ENCODE measurements around the gene DTX4. TPM values are rescaled to one million over a fixed set of nuclear protein-coding genes. Genes with fewer than 3 reads are reported as not detected.

DTX4 gene
- polyA plus RNA-seq, 1 donor = 19.4 TPM

DNA sequence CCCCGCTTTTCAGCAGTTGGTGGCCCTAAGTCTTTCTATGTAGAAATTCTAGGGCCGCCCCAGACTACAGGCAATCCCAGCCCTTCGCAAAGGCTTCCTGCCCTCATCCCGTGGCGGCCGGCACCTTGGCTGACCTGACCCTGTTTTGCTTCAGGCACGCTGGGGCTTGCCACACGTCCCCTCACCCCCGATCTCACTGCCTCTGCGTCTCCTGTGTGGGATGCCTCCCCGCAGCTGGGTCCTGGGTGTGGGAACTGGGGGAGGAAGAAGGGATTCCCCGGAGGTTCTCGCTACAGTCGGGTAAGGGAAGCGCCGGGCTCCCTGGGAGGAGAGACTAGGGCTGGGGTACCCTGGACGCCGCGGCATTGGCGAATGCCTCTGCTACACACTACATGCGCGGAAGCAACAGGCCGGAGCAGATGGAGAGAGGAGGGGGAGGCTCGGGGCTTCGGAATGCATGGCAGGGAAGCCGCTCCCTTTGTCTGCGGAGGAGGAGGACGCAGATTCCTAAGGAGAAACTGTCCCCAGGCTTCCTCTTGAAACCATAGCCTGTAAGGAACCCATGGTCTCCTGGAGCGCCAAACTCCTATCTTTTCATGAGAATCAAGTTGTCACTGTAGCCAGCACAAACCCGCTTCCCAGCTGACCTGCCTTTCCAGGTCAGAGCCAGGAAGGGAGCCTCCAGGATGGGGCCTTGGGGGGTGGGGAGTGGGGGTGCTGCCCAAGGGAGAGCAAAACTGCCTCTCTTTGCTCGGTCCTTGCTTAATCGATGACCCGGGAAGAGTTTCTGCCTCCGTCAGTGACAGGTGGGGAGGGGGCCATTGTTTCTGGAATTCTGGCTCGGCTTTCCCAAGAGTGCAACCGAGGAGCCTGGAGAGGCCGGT, 1.4 kb downstream of the DTX4 start:
- peak; percentile 14 for DNase-seq

DNA sequence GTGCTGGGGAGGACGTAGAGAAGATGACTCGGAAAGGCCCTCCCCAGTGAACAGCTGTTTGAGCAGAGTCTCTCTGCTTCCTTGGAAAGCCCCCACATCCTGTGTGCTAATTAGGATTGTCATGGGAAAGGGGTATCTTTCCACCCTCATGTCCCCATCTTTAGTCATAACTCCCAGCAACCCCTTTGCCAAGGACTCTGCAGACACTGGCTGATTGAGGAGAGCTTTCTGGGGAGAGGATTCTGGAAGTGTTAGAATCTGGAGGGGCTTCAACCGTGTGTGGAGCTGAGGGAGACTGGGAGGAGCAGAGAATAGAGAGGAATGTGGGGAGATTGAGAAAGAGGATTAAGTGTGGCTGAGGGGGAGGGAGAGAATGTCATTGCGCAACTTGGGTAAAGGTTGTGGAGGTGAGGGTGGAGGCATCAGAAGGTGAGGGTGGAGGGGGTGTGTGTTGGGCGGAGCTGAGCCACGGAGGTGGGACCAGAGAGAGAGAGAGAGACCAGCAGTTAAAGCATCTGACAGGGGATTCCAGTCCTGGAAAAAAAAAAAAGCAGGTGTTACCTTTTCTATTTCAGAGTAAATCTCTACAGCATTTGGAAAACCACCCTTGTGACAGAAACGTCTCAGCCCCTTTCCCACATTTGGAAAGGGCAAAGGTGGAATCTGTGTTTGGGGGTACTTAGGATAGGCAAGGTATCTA, 2.2 kb downstream of the DTX4 start:
- DNase-seq = no peak

DNA sequence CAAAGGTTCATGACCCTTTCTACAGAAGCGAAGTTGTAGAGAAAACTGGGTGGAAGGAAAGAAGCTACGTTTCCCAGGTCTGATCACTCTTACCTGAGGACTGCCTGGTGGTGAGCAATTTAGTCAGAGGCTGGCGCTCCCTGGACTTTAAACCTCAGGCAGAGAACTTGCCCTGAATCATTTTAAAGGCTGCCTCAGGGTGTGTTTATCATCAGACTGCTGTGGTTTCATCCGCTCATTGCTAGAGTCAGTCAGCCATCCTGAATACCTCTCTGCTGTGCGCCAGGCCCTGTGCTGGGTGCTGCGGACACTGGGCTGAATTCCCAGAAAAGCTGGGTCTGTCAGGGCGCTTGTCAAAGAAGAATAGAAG, 2.7 kb downstream of the DTX4 start:
- DNase-seq = no peak

DNA sequence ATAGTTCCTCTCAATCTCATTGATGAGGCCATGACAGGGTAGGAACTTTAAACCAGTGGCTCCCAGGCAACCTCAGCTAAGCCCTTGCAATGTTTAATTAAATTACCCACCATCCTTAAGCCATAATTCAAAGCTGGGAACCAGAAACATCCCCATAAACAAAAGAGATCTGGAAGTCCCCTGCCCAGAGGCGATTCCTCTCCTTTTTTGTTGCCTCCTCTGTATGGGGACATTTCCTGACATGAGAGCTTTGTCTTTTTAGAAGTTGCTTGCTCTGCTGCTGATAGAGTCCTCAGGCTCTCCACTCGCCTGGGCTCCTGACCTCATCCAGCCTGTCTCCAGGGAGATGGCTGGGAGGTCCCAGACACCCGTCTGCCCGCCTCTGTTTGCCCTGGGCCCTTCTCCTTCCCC, 3.2 kb downstream of the DTX4 start:
- DNase-seq = no peak

DNA sequence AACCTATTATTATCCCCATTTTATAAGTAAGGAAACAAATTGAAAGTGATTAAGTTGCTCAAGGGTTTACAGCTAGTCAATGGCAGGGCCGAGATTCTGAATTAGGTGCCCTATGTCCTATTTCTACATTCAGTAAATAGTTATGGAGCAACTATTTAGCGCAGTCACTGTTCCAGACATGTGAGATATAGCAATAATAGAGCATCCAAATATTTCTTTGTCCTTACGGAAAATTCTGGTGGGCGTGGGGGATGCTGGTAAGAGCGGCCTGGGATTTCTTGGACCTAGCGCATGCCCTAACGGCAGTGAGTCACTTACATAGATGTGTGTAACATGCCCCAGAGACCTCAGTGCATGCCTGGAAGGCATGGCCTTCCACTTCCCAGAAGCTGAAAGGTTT, 4.4 kb downstream of the DTX4 start:
- DNase-seq = no peak

DNA sequence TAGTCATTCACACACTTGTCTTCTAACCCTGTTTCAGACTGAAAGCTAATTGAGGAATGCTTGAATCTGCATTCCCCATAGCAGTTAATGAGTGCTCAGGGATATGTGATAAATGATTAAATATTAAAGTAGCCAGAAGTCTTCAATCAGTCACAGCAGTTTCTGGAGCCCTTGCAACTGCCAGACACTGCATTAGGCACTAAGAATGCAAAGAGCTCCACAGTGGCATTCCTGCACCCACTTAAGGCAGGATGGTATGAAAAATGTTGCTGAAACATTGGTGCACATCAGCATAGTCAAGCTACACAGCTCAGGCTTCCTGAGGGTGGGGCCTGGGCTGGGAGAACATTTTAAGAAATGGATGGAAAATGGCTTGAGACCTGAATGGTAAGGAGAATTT, 6.5 kb downstream of the DTX4 start:
- DNase-seq = no peak

DNA sequence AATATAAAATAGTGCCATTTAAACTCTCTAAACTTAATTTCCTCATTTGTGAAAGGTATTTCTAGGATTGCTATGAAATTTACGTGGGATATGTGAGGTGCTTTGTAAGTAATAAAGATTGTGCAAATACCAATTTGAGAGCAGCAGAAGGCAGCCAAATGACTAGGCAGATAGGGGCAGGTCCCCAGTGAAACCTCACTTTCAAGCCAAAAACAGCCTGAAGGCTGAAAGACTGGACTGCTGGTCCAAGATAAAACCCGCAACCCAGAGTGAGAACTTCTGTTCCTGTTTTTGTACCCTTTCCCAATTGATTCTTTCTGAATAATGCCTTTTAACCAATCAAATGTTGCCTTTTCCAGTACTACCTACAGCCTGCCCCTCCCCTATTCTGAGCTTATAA, 7.2 kb downstream of the DTX4 start:
- no peak for DNase-seq

DNA sequence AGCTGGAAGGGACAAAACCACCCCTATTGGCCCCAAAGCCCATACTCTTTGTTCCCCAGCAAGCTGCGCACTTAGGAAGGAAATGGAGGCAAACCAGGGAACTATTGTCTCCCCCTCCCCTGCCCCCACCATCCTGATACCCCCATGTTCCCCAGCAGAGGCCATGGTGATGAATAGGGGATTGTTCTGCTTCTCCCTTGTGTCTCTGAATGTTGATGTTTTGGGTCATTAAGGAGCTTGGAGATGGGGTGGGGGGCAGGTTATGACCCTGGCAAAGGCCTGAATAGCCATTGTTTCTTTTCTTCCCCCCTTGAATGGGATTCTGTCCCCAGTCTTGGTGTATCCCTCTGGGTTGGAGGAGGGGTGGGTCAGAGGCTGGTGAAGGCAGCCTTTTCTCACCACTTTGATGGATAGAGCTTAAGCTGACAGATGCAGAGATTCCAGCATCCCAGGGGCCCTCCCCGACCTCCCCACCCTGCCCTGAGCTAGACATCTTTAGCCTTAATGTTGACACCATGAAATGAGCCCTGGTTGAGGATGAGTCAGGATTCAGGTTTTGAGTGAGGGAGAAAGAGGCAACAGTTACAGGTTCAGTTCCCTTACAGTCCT, 8.3 kb downstream of the DTX4 start:
- DNase-seq = no peak

DNA sequence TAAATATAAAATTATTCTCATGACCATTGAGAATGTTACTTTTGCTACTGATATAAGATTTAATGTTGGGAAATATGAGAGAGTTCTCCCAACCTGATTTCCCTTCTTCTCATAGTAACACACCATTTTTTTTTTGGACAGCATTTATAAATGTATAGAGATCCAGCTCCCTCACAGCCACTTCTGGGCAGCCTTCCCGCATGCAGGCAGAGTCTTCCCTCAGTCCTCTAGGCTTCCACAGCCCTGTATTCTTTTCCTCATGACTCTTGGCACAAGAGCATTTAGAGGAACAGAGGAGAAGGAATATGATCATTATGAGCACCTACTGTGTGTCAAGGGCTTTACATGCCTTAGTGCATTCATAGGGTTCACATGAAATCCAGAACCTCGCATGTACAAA, 9.0 kb downstream of the DTX4 start:
- DNase-seq = no peak

DNA sequence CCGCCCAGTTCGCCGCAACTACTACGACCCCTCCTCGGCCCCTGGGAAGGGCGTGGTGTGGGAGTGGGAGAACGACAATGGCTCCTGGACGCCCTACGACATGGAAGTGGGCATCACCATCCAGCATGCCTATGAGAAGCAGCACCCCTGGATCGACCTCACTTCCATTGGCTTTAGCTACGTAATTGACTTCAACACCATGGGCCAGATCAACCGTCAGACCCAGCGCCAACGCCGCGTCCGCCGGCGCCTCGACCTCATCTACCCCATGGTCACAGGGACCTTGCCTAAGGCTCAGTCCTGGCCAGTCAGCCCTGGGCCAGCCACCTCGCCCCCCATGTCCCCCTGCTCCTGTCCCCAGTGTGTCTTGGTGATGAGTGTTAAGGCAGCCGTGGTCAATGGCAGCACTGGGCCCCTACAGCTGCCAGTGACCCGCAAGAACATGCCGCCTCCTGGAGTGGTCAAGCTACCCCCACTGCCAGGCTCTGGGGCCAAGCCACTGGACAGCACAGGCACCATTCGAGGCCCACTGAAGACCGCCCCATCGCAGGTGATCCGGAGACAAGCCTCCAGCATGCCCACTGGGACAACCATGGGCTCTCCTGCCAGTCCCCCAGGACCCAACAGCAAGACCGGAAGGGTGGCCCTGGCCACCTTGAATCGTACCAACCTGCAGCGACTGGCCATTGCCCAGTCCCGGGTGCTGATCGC, 10.0 kb downstream of the DTX4 start:
- DNase-seq = no peak

DNA sequence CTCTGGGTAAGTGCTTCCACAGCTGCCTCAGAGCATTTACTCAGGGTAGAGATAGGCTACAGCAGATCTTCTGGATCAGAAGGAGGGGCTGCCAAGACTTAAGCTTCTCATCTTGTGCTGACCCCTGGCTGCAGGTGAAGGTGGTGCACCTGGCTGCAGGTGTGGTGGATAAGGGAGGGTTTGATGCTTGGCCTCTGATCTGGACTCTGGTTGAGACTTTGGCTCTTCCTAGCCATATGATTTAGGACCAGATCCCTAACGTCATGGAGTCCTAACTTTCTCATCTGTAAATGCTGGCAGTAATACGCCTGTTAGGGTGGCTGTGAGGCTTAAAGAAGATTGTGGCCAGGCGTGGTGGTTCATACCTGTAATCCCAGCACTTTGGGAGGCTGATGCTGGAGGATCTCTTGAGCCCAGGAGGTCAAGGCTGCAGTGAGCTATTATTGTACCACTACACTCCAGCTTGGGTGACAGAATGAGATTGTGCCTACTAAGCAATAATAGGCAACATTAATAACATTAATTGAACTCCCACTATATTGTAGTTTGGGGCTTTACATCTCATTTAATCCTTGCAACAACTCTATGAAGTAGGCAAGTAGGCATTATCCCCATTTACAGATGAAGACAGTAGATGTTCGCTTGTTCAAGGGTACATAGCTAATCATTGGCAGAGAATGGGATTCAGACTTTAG, 10.7 kb downstream of the DTX4 start:
- no peak for DNase-seq

DNA sequence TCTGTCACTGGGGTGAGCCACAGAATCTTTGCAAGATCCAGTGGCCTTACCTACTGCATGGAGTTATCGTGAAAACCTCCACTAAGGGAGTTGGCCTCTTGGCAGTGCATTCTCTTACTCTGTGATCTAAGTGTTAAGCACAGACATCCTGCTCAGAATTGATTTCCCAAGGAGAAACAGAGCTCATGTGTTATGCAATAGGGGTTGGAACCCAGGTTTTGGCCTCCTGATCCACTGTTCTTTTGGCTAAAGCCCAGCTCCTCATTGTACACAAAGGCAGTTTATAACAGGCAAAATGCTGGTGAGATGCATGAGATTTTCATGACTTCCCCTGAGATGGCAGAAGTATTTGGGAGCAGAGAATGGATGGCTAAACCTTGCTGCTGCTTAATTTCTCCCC, 11.8 kb downstream of the DTX4 start:
- DNase-seq = no peak

DNA sequence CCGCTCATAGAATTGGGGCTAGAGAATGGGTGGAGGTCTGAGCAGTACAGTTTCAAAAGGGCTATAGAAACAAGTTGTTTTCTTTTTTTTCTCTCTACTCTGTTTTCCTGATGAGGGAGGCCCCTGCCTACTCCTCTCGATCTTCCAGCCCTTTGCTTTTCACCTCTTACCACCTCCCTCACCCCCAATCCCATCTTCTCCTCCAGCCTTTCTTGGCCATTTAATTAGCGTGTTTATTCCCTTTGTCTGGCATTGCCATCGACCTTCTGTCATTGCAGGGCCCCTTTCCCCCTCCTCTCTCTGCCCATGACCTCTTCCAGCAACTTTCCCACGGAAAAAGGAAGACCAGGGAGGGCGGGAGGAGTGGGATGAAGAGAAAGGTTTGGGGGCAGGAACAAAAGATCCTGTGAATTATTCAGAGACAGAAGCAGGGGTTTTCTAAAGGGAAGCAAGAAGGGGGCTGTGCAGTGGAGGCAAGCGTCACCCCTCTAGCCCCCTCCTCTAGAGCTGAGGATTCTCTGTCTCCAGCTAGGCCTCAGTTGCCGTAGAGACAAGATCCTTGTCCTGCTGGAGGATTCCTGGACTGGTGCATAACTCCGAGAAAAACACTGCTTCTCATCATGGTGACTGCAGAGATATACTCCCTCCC, 12.9 kb downstream of the DTX4 start:
- DNase-seq = no peak

DNA sequence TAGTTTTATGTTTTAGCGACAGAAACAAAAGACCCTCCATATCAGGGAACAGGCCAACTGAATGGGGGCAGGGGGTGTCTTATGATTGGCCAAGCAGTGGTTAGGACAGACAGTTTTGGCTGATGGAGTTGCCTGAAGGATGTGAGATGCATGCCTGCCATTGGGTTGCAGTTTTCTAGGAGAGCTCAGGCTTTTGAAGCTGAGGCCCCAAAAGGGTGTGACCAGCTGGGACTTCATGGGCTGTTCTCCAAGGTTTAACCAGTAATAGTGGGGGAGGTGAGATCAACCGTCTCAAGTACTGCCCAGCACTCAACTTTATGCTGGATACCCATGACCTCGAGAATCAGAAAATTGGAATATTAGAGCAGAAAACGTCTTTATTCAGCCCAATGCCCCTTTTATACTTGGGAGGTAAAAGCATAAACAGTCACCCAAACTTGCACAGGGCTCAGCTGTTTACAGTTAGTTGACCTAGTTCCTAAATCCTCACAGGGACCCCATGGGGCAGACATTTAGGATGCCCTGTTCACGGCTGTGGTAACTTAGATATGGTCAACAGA, 13.5 kb downstream of the DTX4 start:
- no peak for DNase-seq

DNA sequence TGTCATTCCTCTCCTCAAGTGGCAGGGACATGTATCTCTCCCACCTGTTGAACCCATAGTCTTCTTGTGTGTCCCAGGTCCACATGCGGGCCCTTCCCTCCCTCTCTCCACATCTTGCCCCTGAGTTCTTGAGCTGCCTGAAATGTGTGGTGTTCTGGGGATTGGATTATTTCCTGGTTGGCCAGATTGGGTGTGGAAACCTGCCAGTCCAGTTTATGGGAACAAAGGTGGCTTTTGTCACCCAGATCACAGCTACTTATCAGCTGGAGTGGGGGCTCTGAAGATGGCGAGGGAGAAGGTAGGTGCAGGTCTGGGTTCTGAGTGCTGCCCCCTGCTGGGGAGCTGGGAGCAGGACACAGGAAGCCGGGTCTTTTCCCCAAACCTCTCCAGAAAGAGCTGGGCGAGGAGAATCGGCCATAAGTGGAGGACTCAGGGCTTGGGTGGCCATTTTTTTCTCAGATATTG, 14.2 kb downstream of the DTX4 start:
- no peak for DNase-seq

DNA sequence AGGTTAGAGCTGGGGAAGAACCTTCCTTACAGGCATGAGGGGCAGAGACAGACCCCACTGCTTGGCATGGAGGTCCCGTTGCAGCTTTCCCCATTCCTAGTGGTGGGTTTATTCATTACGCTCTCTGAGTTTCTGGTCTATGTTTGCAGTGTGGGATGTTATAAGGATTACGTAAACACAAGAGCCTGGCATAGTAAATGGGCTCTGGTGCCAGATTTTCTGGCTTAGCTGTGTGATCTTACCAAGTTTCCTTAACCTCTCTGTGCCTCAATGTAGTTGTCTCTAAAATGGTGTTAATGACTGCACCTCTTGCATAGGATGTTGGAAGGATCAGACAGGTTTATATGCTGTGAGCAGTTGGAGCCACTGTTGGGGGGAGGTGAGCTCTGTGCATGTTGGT, 15.1 kb downstream of the DTX4 start:
- no peak for DNase-seq

DNA sequence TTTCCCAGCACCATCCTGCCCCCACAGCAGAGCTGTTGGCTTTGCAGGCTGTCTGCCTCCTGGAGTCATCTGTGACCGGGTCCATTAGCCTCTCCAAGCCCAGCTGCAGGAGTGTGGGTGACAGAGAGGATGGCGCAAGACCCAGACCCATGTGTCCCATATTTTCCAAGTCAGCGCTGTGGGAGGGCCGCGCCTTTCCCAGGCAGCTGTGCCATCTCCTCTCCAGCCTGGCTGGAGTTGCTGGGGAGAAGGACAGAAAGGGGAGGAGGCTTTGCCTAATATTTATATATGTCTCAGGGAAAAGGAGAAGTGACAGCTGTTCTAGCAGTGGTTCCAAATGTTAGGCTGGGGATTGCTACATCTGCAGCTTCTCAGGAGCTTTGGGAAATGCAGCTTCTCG, 15.7 kb downstream of the DTX4 start:
- no peak for DNase-seq

DNA sequence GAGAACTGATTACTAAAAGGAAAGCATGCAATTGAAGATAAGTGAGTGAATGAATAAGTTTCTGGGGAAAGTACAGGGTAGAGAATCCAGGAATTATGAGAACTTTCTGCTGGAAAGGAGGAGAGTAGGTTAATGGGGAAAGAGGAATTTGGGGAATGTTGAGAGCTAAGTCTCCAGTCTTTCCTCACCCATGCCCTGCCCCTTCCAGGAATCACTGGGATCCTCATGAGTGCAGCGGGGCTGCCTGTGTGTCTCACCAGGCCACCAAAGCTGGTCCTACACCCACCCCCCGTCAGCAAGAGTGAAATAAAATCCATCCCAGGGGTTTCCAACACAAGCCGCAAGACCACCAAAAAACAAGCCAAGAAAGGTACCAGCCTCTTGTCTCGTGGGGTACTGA, 17.0 kb downstream of the DTX4 start:
- no peak for DNase-seq

DNA sequence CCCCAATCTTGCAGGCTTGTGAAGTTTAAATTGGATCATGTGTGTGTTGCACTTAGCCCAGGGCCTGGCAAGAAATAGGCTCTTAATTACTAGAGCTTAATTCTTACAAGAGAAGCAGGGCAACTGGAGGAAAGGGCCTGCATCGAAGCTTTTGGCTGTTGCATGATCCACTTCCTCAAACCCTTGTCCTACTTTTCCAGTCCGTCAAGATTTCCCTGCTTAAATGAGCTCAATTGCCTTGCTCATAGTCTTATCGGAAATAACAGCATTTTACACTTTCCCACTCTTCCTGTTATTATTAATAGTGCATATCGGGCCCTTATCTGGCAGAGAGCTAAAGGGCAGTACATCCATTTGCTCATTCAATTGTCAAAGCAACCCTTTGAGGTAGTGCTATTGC, 18.1 kb downstream of the DTX4 start:
- no peak for DNase-seq

DNA sequence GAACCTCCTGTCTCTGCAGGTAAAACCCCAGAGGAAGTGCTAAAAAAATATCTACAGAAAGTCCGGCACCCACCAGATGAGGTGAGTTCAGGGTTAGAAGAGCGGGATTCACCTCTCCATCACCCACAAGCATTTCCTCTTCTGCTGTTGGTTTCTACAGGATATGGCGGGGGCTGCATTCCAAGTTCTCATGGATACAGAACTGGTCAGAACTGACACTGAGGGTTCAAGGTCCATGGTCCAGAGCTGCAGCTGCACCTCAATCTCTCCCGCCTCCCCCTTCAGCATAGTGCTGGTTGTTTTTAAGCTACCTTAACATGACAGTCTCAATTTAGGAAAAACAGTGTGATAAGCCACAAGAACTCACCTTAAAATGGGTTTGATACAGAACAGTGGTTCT, 19.2 kb downstream of the DTX4 start:
- DNase-seq = no peak

DNA sequence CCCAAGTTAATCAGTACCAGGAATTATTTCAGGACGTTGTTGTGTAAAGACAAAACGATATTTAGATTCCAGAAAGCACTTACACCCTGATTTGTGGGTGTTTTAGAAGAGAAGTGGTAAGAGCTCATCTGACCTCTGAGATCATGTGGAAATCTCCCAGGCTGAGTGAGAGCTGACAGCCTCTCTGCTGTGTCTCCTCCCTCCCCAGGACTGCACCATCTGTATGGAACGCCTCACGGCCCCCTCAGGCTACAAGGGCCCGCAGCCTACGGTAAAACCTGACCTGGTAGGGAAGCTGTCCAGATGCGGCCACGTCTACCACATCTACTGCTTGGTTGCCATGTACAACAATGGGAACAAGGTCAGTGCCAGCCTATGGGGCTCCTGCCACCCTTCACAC, 20.0 kb downstream of the DTX4 start:
- no peak for DNase-seq

Measured in hindlimb muscle (tissue), 1 donor.